C4-2B (cell line): Measurements from ENCODE around the gene OR8B8.

Source experiments
- H3K27ac ChIP-seq: fragments of 450-650 bp; 2 replicates; pipeline ENCODE4 v1.5.1; 2017
- ZFX ChIP-seq: fragments of 450-650 bp; IDR thresholded peaks from 2 replicates; pipeline ENCODE4 v1.6.1; 2017
- TF ChIP-seq, protein P1 (sequence below): fragments of 450-650 bp; conservative IDR thresholded peaks from 2 replicates; pipeline ENCODE4 v1.5.1; 2017; ENCODE audit warnings: mild to moderate bottlenecking

The OR8B8 gene

DNA sequence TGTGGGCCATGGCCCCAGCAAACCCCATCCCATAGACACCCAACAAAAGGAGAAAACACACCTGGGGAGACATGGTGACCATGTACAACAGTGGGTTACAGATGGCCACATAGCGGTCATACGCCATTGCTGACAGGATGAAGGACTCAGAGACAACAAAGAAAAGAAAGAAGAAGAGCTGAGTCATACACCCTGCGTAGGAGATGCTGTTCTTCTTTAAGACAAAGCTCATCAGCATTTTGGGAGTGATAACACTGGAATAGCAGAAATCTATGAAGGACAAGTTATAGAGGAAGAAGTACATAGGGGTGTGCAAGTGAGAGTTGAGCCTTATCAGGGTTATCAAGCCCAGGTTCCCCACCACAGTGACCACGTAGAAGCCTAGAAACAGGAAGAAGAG, 4.9 kb downstream of the OR8B8 start:
- H3K27ac ChIP-seq, result no peak overlapping the region
- TF ChIP-seq, protein P1, sequence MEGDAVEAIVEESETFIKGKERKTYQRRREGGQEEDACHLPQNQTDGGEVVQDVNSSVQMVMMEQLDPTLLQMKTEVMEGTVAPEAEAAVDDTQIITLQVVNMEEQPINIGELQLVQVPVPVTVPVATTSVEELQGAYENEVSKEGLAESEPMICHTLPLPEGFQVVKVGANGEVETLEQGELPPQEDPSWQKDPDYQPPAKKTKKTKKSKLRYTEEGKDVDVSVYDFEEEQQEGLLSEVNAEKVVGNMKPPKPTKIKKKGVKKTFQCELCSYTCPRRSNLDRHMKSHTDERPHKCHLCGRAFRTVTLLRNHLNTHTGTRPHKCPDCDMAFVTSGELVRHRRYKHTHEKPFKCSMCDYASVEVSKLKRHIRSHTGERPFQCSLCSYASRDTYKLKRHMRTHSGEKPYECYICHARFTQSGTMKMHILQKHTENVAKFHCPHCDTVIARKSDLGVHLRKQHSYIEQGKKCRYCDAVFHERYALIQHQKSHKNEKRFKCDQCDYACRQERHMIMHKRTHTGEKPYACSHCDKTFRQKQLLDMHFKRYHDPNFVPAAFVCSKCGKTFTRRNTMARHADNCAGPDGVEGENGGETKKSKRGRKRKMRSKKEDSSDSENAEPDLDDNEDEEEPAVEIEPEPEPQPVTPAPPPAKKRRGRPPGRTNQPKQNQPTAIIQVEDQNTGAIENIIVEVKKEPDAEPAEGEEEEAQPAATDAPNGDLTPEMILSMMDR, result no peak
- no peak for TF ChIP-seq ZFX

DNA sequence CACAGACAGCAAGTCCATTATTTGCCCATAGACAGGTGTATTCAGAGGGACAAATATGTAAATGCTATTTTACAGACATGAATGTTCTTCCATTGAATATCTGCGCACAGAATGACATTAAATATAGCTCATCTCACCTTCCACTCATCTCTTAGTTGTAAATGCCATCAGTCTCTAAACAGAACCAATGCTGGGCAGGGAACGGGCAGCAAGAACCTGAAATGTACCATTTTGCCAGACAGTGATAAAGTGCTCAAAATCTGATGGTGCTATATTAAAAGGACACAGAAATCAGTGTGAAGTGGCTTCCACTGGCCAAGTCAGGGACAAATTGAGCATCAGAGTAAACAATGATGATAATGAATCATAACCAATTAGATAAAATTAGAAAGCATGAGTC, 10.8 kb downstream of the OR8B8 start:
- TF ChIP-seq, protein P1, result no peak
- TF ChIP-seq ZFX, result no peak

DNA sequence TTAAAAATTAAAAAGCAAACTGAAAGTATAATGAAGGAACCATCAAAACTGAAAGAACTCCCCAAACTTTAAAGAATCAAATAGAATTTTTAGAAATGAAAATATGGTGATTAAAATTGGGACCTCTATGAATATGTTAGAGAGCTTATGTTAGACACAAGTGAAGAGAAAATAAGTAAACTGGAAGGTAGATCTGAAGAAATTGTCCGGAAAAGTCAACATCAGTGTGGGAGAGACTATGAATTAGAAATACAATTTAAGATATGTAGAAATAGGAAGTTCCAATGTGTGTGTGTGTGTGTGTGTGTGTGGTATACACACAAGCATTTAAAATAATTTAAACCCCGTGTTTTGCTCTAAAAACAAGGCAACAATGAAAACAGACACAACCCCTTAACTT, 15.9 kb downstream of the OR8B8 start:
- no peak for TF ChIP-seq ZFX
- TF ChIP-seq, protein P1, result no peak
- no peak overlapping the region for H3K27ac ChIP-seq

More for the DNA sequence above, 10.8 kb downstream of the OR8B8 start:
- no peak overlapping the region for H3K27ac ChIP-seq

DNA sequence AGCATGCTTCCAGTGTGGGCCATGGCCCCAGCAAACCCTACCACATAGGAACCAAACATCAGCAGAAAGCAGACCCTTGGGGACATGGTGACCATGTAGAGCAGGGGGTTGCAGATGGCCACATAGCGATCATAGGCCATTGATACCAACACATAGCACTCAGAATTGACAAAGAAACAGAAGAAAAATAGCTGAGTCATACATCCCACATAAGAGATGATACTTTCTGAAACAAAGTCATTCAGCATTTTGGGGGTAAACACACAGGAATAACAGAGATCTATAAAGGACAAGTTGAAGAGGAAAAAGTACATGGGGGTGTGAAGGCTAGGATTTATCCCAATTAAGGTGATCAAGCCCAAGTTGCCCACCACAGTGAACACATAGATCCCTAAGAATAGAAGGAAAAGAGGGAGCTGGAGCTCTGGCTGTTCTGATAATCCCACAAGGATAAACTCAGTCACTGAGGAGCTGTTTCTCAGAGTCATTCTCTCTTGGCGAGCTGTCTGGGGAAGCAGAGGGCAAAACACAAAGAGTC, 21.0 kb downstream of the OR8B8 start, which contains the start of gene OR8B4:
Gene OR8B4, minus strand, starts transcription at position 488 of the 538 bp plus-strand sequence. Its CDS starts 0 bp downstream, at position 488.
- TF ChIP-seq, protein P1, result no peak
- TF ChIP-seq ZFX, result no peak
- H3K27ac ChIP-seq, result no peak within 1 kb of the TSS

DNA sequence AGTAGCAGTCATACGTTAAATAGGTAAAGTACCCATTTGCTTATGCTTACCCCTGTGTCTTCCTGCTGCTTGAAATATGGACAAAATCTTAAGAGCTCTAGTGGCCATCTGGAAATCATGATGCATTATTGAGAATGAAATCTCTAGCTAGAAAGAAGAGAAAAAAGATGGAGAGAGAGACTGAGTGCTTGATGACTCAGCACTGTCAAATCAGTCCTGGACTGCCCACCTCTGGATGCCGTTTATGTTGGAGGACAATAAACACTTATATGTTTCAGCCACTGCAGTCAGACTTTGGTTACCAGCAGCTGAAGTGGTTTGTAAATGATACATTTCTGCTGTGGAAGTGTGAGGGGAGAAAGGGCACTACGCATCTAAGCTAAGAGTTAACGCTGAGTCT, 24.5 kb downstream of the OR8B8 start:
- H3K27ac ChIP-seq, result no peak overlapping the region
- TF ChIP-seq ZFX, result no peak
- TF ChIP-seq, protein P1, result no peak

DNA sequence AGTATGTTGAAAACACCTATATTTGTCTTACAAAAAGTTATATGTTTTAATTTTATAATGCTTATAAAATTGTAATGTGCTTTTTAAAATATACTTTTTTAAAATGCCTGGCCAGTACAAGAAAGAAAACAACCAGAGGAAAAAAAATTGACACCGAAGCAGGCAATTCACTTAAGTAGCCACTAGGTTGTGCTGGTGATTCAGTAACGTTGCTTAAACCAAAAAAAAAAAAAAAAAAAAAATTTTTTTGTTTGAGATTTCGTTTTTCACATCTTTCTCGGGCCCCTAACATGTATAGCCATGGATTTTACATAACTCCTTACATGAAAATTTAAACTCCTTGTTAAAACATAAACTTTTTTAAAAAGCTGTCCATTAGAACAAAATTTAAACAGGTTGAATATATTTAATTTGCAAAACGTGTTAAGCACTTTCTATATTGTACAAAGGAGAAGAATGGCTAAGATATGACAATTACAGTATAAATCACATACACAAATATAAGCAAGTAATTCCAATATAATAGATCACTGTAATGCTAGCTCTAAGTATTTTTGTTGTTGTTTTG, 30.1 kb downstream of the OR8B8 start:
- no peak overlapping the region for H3K27ac ChIP-seq
- TF ChIP-seq ZFX, result no peak
- TF ChIP-seq, protein P1, result peak; percentile 83

DNA sequence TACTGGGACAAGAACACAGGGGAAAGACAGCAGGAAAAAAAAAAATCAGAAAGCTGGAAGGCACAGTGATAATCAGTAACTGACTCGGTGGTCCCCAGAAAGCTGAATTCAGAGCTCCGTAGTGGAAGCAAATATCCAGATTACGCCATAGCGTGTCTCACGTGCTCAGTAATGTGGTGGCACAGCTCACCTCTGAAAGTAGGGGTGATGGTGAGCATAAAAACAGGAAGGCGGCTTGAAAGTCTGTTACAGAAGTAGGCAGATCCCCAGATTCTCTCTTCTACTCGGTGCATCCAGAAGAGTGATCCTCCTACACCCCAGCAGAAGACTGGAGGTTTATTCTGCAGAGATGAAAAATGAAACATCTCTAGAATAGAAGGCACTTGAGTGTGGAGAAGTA, 35.6 kb downstream of the OR8B8 start:
- no peak overlapping the region for H3K27ac ChIP-seq
- no peak for TF ChIP-seq ZFX
- TF ChIP-seq, protein P1, result no peak
